GM18861 (cell line): ENCODE results near the gene ROR1.
"Not testable (repeated sequence)": the region's sequence is repeated elsewhere in the genome, so short reads cannot be mapped to it uniquely, and the experiment has no call there.

Source experiments
- ATAC-seq: cut with Tn5 transposase; IDR thresholded peaks from one replicate; pipeline ENCODE4 v1.9.1; 2021; ENCODE audit not compliant: unreplicated experiment

ROR1 gene

GRCh38 chr1:63819795-63820194 is 46.0 kb downstream of the ROR1 start:
- no peak for ATAC-seq

GRCh38 chr1:63821091-63822005 is 47.5 kb downstream of the ROR1 start:
- ATAC-seq: no peak

GRCh38 chr1:63822540-63822939 is 48.7 kb downstream of the ROR1 start:
- no peak for ATAC-seq

GRCh38 chr1:63824451-63824850 is 50.6 kb downstream of the ROR1 start:
- ATAC-seq: no peak

GRCh38 chr1:63825111-63825510 is 51.3 kb downstream of the ROR1 start:
- ATAC-seq: no peak

GRCh38 chr1:63826246-63826861 is 52.5 kb downstream of the ROR1 start:
- ATAC-seq: not testable (repeated sequence)

GRCh38 chr1:63827411-63828321 is 53.8 kb downstream of the ROR1 start:
- no peak for ATAC-seq

GRCh38 chr1:63828322-63829044 is 54.7 kb downstream of the ROR1 start:
- ATAC-seq: peak; percentile 88

- no peak for ATAC-seq
Measured at GRCh38 chr1:63829349-63830327, 55.8 kb downstream of the ROR1 start.

- ATAC-seq: no peak
Measured at GRCh38 chr1:63831409-63831808, 57.6 kb downstream of the ROR1 start.

GRCh38 chr1:63833363-63834119 is 59.7 kb downstream of the ROR1 start:
- no peak for ATAC-seq

GRCh38 chr1:63835128-63835527 is 61.3 kb downstream of the ROR1 start:
- ATAC-seq: no peak

- no peak for ATAC-seq
Measured at GRCh38 chr1:63836374-63836773, 62.6 kb downstream of the ROR1 start.

- no peak for ATAC-seq
Measured at GRCh38 chr1:63836830-63837229, 63.0 kb downstream of the ROR1 start.

- no peak for ATAC-seq
Measured at GRCh38 chr1:63843010-63843409, 69.2 kb downstream of the ROR1 start.

GRCh38 chr1:63843884-63844283 is 70.1 kb downstream of the ROR1 start:
- ATAC-seq: no peak

- ATAC-seq: no peak
Measured at GRCh38 chr1:63845346-63845745, 71.5 kb downstream of the ROR1 start.

GRCh38 chr1:63847308-63847910 is 73.6 kb downstream of the ROR1 start:
- ATAC-seq: no peak
